HS-5 (cell line): ENCODE measurements around the gene SHMT1.
"Not testable (repeated sequence)": the region's sequence is repeated elsewhere in the genome, so short reads cannot be mapped to it uniquely, and the experiment has no call there.

Source experiments
- DNase-seq: peaks from one replicate; pipeline ENCODE4 v3.0.0-alpha.2; 2012; ENCODE audit warnings: low read depth

SHMT1 gene

GRCh38 chr17:18363101-18364049 is at the start of gene SHMT1:
TSS of gene SHMT1 (minus strand) at chr17:18363550. CDS start at chr17:18355981, 7,569 bp downstream.
- peak; percentile 67 for DNase-seq

GRCh38 chr17:18412001-18412538 is 48.7 kb upstream of the SHMT1 start:
- DNase-seq: not testable (repeated sequence)

- DNase-seq: peak; percentile 13
Observed at GRCh38 chr17:18411377-18411864, 48.1 kb upstream of the SHMT1 start.

- DNase-seq: not testable (repeated sequence)
Observed at GRCh38 chr17:18410736-18411135, 47.4 kb upstream of the SHMT1 start.

GRCh38 chr17:18409321-18409720 is 46.0 kb upstream of the SHMT1 start:
- not testable (repeated sequence) for DNase-seq

GRCh38 chr17:18408906-18409305 is 45.6 kb upstream of the SHMT1 start:
- DNase-seq: not testable (repeated sequence)

GRCh38 chr17:18403604-18404003 is 40.3 kb upstream of the SHMT1 start:
- not testable (repeated sequence) for DNase-seq

GRCh38 chr17:18403166-18403565 is 39.8 kb upstream of the SHMT1 start:
- DNase-seq: not testable (repeated sequence)

GRCh38 chr17:18401872-18402590 is 38.7 kb upstream of the SHMT1 start:
- DNase-seq: not testable (repeated sequence)

- DNase-seq: not testable (repeated sequence)
Observed at GRCh38 chr17:18388728-18389127, 25.4 kb upstream of the SHMT1 start.

GRCh38 chr17:18388266-18388665 is 24.9 kb upstream of the SHMT1 start:
- DNase-seq: not testable (repeated sequence)

GRCh38 chr17:18387583-18387982 is 24.2 kb upstream of the SHMT1 start:
- DNase-seq: not testable (repeated sequence)

GRCh38 chr17:18384271-18384670 is 20.9 kb upstream of the SHMT1 start:
- not testable (repeated sequence) for DNase-seq

- DNase-seq: not testable (repeated sequence)
Observed at GRCh38 chr17:18383079-18383481, 19.7 kb upstream of the SHMT1 start.

GRCh38 chr17:18382441-18383078 is 19.2 kb upstream of the SHMT1 start:
- DNase-seq: no peak

GRCh38 chr17:18381953-18382245 is 18.5 kb upstream of the SHMT1 start:
- DNase-seq: no peak

- no peak for DNase-seq
Observed at GRCh38 chr17:18381158-18381952, 18.0 kb upstream of the SHMT1 start.

GRCh38 chr17:18380471-18381157 is 17.3 kb upstream of the SHMT1 start:
- DNase-seq: no peak

- DNase-seq: no peak
Observed at GRCh38 chr17:18379246-18380146, 16.1 kb upstream of the SHMT1 start.

GRCh38 chr17:18378614-18379013 is 15.3 kb upstream of the SHMT1 start:
- not testable (repeated sequence) for DNase-seq
